ENCODE data around the gene ZNF710. TPM values are rescaled to one million over a fixed set of nuclear protein-coding genes. Genes with fewer than 3 reads are reported as not detected.
"Not testable (repeated sequence)": the region's sequence is repeated elsewhere in the genome, so short reads cannot be mapped to it uniquely, and the experiment has no call there.

Gene ZNF710
- total RNA-seq (ENCODE audit: low replicate concordance) = 34.7 and 47.2 TPM in 2 replicates
- long read RNA-seq, partial matches to known transcripts = 0 of 3 reads
- long read RNA-seq, other reads (novel, unspliced or antisense) = 3 of 3 reads

GRCh38 chr15:90001062-90001682 is at the start of gene ZNF710:
ZNF710 (plus strand) TSS chr15:90001324; CDS start chr15:90067138, 65,814 bp downstream.
- Mint-ChIP-seq H3K4me1 (ENCODE audit: unreplicated experiment) (peaks cover 44% of the 10 kb centered on the region), H3K36me3 (no peaks in the 10 kb centered on the region), H3K27me3 (no peaks in the 10 kb centered on the region), H3K27ac (peak within 1 kb of the TSS; percentile 99), H3K4me3 (peak within 1 kb of the TSS; percentile 94), H3K9me3 (no peaks in the 10 kb centered on the region)
- no peak for DNase-seq (ENCODE audit: extremely low spot score, unreplicated experiment)
- TF ChIP-seq CTCF (conservative IDR thresholded peaks at IDR 0.05) = no peak

GRCh38 chr15:89954541-89954940 is 46.6 kb upstream of the ZNF710 start:
- Mint-ChIP-seq H3K4me3 (no peak overlapping the region), H3K27me3 (no peaks in the 10 kb centered on the region), H3K36me3 (no peaks in the 10 kb centered on the region), H3K9me3 (no peaks in the 10 kb centered on the region), H3K27ac (no peak overlapping the region), H3K4me1 (ENCODE audit: unreplicated experiment) (peaks cover 4% of the 10 kb centered on the region)
- DNase-seq (ENCODE audit: extremely low spot score, unreplicated experiment) = no peak
- no peak for TF ChIP-seq CTCF (conservative IDR thresholded peaks at IDR 0.05)

GRCh38 chr15:89955449-89955998 is 45.6 kb upstream of the ZNF710 start:
- not testable (repeated sequence) for H3K4me3 Mint-ChIP-seq, H3K36me3 Mint-ChIP-seq

GRCh38 chr15:89958107-89958805 is 42.9 kb upstream of the ZNF710 start:
- no peak for TF ChIP-seq CTCF (conservative IDR thresholded peaks at IDR 0.05)
- H3K4me1 Mint-ChIP-seq (ENCODE audit: unreplicated experiment) = peaks cover 4% of the 10 kb centered on the region
- peak overlapping the region; percentile 55 for H3K4me3 Mint-ChIP-seq
- no peaks in the 10 kb centered on the region for H3K27me3 Mint-ChIP-seq
- H3K9me3 Mint-ChIP-seq = no peaks in the 10 kb centered on the region
- no peak for DNase-seq (ENCODE audit: extremely low spot score, unreplicated experiment)
- no peaks in the 10 kb centered on the region for H3K36me3 Mint-ChIP-seq
- peak overlapping the region; percentile 91 for H3K27ac Mint-ChIP-seq

More at GRCh38 chr15:89955449-89955998, 45.6 kb upstream of the ZNF710 start:
- not testable (repeated sequence) for H3K4me1 Mint-ChIP-seq (ENCODE audit: unreplicated experiment); H3K27ac Mint-ChIP-seq; DNase-seq (ENCODE audit: extremely low spot score, unreplicated experiment); H3K27me3 Mint-ChIP-seq; H3K9me3 Mint-ChIP-seq

- no peak for TF ChIP-seq CTCF (conservative IDR thresholded peaks at IDR 0.05)
- Mint-ChIP-seq H3K4me1 (ENCODE audit: unreplicated experiment) (no peaks in the 10 kb centered on the region), H3K4me3 (no peak overlapping the region), H3K9me3 (no peaks in the 10 kb centered on the region), H3K27me3 (no peaks in the 10 kb centered on the region), H3K36me3 (no peaks in the 10 kb centered on the region), H3K27ac (no peak overlapping the region)
- no peak for DNase-seq (ENCODE audit: extremely low spot score, unreplicated experiment)
Measured at GRCh38 chr15:89963301-89964231, 37.6 kb upstream of the ZNF710 start.
